Ectodermal cell (in vitro differentiated cells): ENCODE results near the gene SSR4.

Experiments used
- H3K27ac ChIP-seq: 2 replicates; pipeline ENCODE4 v1.7.0; 2013; ENCODE audit warnings: mild to moderate bottlenecking, low read depth, low read length; ENCODE audit not compliant: insufficient read depth, poor library complexity, severe bottlenecking
- H3K27me3 ChIP-seq: 2 replicates; pipeline ENCODE4 v1.7.0; 2013; ENCODE audit warnings: mild to moderate bottlenecking, low read length; ENCODE audit not compliant: insufficient read depth, control insufficient read depth, poor library complexity, severe bottlenecking
- H3K36me3 ChIP-seq: one replicate; pipeline ENCODE4 v1.7.0; 2013; ENCODE audit warnings: low read length; ENCODE audit not compliant: control insufficient read depth, insufficient read depth
- H3K4me1 ChIP-seq: one replicate; pipeline ENCODE4 v1.7.0; 2013; ENCODE audit warnings: low read length; ENCODE audit not compliant: control insufficient read depth, insufficient read depth
- H3K4me3 ChIP-seq: 2 replicates; pipeline ENCODE4 v1.7.0; 2013; ENCODE audit warnings: low read depth, low read length, control low read depth; ENCODE audit not compliant: insufficient read depth
- H3K9me3 ChIP-seq: 2 replicates; pipeline ENCODE4 v1.7.0; 2013; ENCODE audit warnings: mild to moderate bottlenecking, low read length, moderate library complexity; ENCODE audit not compliant: control insufficient read depth
- WGBS, 2 experiments: methylation state at CpG; one replicate each; pipeline ENCODE4 v1.1.7; 2013; ENCODE audit warnings: missing lambda C conversion rate in 2 of 2; 5-methylcytosine and 5-hydroxymethylcytosine counted together

SSR4 gene

DNA sequence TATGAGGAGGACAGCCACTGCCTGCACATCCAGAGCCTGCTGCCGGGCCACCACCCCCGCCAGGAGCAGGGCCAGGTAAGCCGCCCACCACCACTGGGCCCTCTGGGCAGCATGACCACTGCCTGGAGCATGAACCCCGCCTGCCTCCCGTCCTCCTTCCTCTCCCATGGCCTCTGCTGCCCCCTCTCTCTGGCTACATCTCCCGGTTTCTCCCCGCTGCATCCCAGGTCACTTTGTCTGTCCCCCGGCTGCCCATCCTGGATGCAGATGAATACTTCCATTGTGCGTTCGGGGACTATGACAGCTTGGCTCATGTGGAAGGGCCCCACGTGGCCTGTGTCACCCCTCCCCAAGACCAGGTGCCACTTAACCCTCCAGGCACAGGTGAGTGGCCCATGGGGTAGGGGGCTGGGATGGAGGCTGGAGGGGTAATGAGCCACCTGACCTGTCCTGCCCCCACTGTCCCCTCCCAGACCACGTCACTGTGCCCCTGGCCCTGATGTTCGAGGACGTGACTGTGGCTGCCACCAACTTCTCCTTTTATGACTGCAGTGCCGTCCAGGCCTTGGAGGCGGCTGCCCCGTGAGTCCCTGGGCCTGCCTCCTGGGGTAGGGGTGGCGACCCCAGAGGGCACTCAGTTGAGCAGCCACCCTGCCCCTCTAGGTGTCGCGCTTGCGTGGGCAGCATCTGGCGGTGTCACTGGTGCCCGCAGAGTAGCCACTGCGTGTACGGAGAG, 24.4 kb upstream of the SSR4 start:
- H3K36me3 ChIP-seq: no peaks in the 10 kb centered on the region
- no peaks in the 10 kb centered on the region for H3K27me3 ChIP-seq
- H3K27ac ChIP-seq: no peak overlapping the region
- no peak overlapping the region for H3K4me3 ChIP-seq
- peaks cover 11% of the 10 kb centered on the region for H3K4me1 ChIP-seq
- H3K9me3 ChIP-seq: no peaks in the 10 kb centered on the region
- WGBS, 2 experiments: 89 to 91% methylated on average over 25 of the region's 25 CpGs

- Histone ChIP-seq H3K4me1 (peaks cover 4% of the 10 kb centered on the region), H3K36me3 (no peaks in the 10 kb centered on the region), H3K27me3 (no peaks in the 10 kb centered on the region), H3K4me3 (no peak overlapping the region), H3K27ac (no peak overlapping the region), H3K9me3 (no peaks in the 10 kb centered on the region)
- WGBS, 2 experiments: 94 to 95% methylated on average over 18 of the region's 18 CpGs
Measured at GRCh38 chrX:153770601-153771414, 23.7 kb upstream of the SSR4 start.

DNA sequence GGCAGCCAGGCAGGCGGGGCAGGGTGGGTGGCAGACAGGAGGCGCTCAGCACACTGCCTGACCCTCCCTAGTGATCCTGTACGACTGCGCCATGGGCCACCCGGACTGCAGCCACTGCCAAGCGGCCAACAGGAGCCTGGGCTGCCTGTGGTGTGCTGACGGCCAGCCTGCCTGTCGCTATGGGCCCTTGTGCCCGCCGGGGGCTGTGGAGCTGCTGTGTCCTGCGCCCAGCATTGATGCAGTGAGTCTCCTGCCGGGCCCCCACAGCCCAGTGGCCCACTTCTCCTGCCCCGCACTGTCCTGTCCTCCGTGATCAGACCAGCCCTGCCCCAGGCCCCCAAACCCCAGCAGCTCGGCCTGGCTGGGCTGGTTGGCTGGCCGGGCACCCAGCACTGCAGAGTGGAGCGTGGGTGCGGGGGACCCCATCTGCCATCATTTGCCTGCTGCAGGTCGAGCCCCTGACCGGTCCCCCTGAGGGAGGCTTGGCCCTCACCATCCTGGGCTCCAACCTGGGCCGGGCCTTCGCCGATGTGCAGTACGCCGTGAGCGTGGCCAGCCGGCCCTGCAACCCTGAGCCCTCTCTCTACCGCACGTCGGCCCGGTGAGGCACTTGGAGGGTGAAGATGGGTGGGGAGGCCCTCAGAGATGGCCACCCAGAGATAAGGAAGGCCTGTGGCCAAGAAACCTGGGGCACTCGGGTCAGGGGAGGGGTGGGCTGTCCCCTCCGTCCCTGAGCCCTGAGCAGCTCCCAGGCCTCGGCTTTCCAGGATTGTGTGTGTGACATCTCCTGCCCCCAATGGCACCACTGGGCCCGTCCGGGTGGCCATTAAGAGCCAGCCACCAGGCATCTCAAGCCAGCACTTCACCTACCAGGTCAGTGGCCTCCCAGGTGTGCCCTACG, 22.8 kb upstream of the SSR4 start:
- no peaks in the 10 kb centered on the region for H3K9me3 ChIP-seq
- no peak overlapping the region for H3K27ac ChIP-seq
- H3K4me3 ChIP-seq: no peak overlapping the region
- no peaks in the 10 kb centered on the region for H3K36me3 ChIP-seq
- WGBS, 2 experiments: 91% methylated on average over 37 of the region's 37 CpGs
- peaks cover under 1% of the 10 kb centered on the region for H3K4me1 ChIP-seq
- no peaks in the 10 kb centered on the region for H3K27me3 ChIP-seq

- Histone ChIP-seq H3K27ac (no peak overlapping the region), H3K27me3 (no peaks in the 10 kb centered on the region), H3K4me1 (no peaks in the 10 kb centered on the region), H3K36me3 (no peaks in the 10 kb centered on the region), H3K9me3 (no peaks in the 10 kb centered on the region), H3K4me3 (no peak overlapping the region)
- 88 to 90% methylated on average over 21 of the region's 21 CpGs for WGBS, 2 experiments
Measured at GRCh38 chrX:153772316-153773217, 21.9 kb upstream of the SSR4 start.

DNA sequence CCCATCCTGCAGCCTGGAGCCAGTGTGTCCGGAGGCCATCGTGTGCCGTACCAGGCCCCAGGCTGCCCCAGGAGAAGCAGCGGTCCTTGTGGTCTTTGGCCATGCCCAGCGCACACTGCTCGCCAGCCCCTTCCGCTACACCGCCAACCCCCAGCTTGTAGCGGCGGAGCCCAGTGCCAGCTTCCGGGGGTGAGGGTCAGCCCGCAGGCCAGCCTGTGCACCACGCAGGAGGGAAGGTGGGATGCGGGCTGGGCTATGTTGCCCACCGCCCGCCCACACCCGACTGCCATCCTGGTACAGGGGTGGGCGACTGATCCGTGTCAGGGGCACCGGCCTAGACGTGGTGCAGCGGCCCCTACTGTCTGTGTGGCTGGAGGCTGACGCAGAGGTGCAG, 21.3 kb upstream of the SSR4 start:
- Histone ChIP-seq H3K9me3 (no peaks in the 10 kb centered on the region), H3K27me3 (no peaks in the 10 kb centered on the region)
- WGBS, 2 experiments: 96% methylated on average over 23 of the region's 23 CpGs

DNA sequence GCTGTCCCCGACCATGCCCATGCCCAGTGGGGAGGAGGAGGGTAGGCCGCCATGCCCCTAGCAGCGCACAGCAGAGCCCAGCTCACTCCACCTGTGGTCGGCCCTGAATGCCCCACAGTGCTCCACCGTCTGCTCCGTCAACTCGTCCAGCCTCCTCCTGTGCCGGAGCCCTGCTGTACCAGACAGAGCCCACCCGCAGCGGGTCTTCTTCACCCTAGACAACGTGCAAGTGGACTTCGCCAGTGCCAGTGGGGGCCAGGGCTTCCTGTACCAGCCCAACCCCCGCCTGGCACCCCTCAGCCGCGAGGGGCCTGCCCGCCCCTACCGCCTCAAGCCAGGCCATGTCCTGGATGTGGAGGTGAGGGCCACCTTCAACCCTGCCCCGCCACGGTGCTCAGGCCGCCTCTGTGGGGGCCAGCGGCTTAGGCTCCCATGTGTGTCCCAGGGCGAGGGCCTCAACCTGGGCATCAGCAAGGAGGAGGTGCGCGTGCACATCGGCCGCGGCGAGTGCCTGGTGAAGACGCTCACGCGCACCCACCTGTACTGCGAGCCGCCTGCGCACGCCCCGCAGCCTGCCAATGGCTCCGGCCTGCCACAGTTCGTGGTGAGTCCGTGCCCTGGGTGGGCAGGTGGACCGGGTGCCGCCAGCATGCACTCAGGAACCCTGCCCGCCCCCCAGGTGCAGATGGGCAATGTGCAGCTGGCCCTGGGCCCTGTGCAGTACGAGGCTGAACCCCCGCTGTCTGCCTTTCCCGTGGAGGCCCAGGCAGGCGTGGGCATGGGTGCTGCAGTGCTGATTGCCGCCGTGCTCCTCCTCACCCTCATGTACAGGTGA, 20.5 kb upstream of the SSR4 start:
- Histone ChIP-seq H3K27me3 (no peaks in the 10 kb centered on the region), H3K27ac (no peak overlapping the region), H3K9me3 (no peaks in the 10 kb centered on the region), H3K4me1 (no peaks in the 10 kb centered on the region), H3K36me3 (no peaks in the 10 kb centered on the region), H3K4me3 (no peak overlapping the region)
- 94 to 95% methylated on average over 48 of the region's 48 CpGs for WGBS, 2 experiments

More for the DNA sequence above, 21.3 kb upstream of the SSR4 start:
- H3K27ac ChIP-seq: no peak overlapping the region
- H3K4me1 ChIP-seq: no peaks in the 10 kb centered on the region
- no peak overlapping the region for H3K4me3 ChIP-seq
- no peaks in the 10 kb centered on the region for H3K36me3 ChIP-seq

DNA sequence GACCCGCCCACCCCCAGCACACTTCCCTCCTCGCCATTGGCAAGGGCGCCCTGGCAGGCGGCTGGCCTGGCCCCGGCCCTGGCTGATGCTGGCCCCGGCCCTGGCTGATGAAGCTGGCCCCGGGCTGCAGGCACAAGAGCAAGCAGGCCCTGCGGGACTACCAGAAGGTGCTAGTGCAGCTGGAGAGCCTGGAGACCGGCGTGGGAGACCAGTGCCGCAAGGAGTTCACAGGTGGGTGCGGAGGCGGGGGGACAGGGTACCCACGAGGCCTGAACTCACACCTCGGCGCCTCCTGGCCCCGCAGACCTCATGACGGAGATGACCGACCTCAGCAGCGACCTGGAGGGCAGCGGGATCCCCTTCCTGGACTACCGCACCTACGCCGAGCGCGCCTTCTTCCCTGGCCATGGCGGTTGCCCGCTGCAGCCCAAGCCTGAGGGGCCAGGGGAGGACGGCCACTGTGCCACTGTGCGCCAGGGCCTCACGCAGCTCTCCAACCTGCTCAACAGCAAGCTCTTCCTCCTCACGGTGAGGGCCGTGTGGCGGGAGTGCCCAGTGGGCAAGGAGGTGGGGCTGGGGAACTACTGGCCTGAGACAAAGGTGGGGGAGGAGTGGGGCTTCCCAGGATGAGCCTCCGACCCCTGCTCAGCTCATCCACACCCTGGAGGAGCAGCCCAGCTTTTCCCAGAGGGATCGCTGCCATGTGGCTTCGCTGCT, 19.7 kb upstream of the SSR4 start:
- Histone ChIP-seq H3K36me3 (no peaks in the 10 kb centered on the region), H3K27ac (no peak overlapping the region), H3K4me1 (peaks cover 2% of the 10 kb centered on the region), H3K27me3 (no peaks in the 10 kb centered on the region), H3K9me3 (no peaks in the 10 kb centered on the region), H3K4me3 (no peak overlapping the region)
- 92 to 96% methylated on average over 34 to 37 of the region's 37 CpGs for WGBS, 2 experiments

DNA sequence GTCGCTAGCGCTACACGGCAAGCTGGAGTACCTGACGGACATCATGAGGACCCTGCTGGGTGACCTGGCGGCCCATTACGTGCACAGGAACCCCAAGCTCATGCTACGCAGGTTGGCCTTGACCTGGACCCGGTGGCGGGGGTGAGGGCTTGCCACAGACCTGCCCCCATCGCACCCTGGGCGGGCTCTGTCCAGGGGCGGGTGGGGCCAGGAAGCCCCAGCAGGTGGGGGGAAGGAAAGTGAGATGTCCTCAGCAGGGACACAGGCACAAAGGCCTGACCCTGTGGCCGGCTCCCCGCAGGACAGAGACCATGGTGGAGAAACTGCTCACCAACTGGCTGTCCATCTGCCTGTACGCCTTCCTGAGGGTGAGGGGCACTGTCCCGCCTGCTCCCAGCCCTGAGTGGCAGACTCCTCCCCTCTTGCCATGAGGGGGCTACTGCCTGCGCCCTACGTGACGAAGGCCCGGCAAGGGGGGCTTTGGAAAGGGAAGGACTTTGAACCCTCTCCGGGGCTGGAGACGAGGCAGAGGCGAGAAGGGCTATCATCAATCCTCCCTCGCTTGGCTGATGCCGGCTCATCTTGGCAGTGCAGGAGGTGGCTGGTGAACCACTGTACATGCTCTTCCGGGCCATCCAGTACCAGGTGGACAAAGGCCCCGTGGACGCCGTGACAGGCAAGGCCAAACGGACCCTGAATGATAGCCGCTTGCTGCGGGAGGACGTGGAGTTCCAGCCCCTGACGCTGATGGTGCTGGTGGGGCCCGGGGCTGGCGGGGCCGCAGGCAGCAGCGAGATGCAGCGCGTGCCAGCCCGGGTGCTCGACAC, 19.0 kb upstream of the SSR4 start:
- Histone ChIP-seq H3K9me3 (no peaks in the 10 kb centered on the region), H3K27ac (no peak overlapping the region), H3K4me3 (no peak overlapping the region), H3K36me3 (no peaks in the 10 kb centered on the region), H3K4me1 (peaks cover 2% of the 10 kb centered on the region), H3K27me3 (no peaks in the 10 kb centered on the region)
- WGBS, 2 experiments: 95 to 96% methylated on average over 42 of the region's 42 CpGs
